Measurements from ENCODE around the gene PRDM13.
"Not testable (repeated sequence)": the region's sequence is repeated elsewhere in the genome, so short reads cannot be mapped to it uniquely, and the experiment has no call there.

PRDM13 gene

DNA sequence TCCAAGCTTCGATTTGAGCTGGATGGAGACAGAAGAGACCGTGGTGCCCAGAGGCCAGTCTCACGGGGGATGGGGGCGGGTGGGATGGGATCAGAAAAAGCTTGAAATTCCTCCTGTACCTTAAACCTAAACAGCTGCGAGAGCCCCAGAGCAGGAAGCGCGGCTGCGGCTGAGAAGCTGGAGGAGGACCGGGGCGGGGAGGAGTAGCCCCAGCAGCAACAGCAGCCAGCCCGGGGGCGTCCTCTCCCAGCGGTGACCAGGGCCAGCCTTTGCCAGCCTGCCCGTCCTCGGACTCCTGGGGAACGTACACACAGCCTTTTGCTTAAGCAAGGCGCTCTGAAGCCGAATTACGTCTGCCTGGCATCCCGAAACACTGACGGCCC is 17.4 kb upstream of the PRDM13 start:
- Histone ChIP-seq H3K27ac (ENCODE audit: low read length) (no peak overlapping the region), H3K9me3 (ENCODE audit: control insufficient read depth in 1 of 2, low read length in 2 of 2) (no peaks in the 10 kb centered on the region), H3K27me3 (ENCODE audit: low read depth, low read length) (peaks cover 52% of the 10 kb centered on the region), H3K4me3 (ENCODE audit: low read depth in 1 of 2, low read length in 2 of 2) (peak overlapping the region; percentile 60 to 77), H3K4me1 (ENCODE audit: control insufficient read depth in 1 of 2, insufficient read depth in 2 of 2, low read length in 2 of 2) (peaks cover 0 to 22% of the 10 kb centered on the region in 2 donors), H3K36me3 (ENCODE audit: control insufficient read depth in 1 of 2, insufficient read depth in 2 of 2, low read length in 2 of 2) (no peaks in the 10 kb centered on the region)

DNA sequence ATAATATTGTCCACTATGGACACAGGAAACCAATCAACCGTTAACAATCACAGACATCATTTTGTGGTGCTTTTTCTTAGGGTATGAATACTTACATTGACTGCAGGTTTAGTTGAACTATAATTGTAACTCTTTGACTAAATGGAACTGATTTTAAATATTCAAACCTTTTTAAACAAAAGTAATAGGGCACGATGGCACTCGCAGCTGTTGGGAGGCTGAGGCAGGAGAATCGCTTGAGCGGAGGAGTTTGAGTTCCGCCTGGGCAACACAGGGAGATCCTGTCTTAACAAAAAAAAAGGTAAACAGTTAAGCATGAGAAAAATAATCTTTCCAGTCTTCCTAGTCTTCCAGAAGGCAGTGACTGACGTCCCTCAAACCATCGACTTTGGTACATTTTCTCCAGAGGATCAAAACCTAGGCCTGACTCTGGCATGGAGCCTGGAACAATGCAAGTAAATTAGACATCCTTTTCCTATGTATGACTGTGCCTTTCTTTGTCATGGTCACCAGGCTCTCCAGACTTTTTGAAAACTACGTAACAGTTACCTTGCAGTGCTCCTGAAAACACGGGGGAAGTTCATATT is 16.6 kb upstream of the PRDM13 start:
- Histone ChIP-seq H3K36me3 (ENCODE audit: control insufficient read depth in 1 of 2, insufficient read depth in 2 of 2, low read length in 2 of 2) (no peaks in the 10 kb centered on the region), H3K9me3 (ENCODE audit: control insufficient read depth in 1 of 2, low read length in 2 of 2) (no peaks in the 10 kb centered on the region), H3K4me3 (ENCODE audit: low read depth in 1 of 2, low read length in 2 of 2) (no peak overlapping the region), H3K27ac (ENCODE audit: low read length) (no peak overlapping the region), H3K27me3 (ENCODE audit: low read depth, low read length) (peaks cover 54% of the 10 kb centered on the region), H3K4me1 (ENCODE audit: control insufficient read depth in 1 of 2, insufficient read depth in 2 of 2, low read length in 2 of 2) (peaks cover 0 to 22% of the 10 kb centered on the region in 2 donors)

- H3K4me3 ChIP-seq (ENCODE audit: low read depth in 1 of 2, low read length in 2 of 2), result peak overlapping the region in 1 of 2 donors; percentile 39
- H3K27me3 ChIP-seq (ENCODE audit: low read depth, low read length), result peaks cover 62% of the 10 kb centered on the region
- H3K36me3 ChIP-seq (ENCODE audit: control insufficient read depth in 1 of 2, insufficient read depth in 2 of 2, low read length in 2 of 2), result no peaks in the 10 kb centered on the region
- no peak overlapping the region for H3K27ac ChIP-seq (ENCODE audit: low read length)
- peaks cover 0 to 22% of the 10 kb centered on the region in 2 donors for H3K4me1 ChIP-seq (ENCODE audit: control insufficient read depth in 1 of 2, insufficient read depth in 2 of 2, low read length in 2 of 2)
- H3K9me3 ChIP-seq (ENCODE audit: control insufficient read depth in 1 of 2, low read length in 2 of 2), result peaks cover 3 to 5% of the 10 kb centered on the region in 2 donors
Observed at GRCh38 chr6:99590728-99591672, 15.6 kb upstream of the PRDM13 start.

DNA sequence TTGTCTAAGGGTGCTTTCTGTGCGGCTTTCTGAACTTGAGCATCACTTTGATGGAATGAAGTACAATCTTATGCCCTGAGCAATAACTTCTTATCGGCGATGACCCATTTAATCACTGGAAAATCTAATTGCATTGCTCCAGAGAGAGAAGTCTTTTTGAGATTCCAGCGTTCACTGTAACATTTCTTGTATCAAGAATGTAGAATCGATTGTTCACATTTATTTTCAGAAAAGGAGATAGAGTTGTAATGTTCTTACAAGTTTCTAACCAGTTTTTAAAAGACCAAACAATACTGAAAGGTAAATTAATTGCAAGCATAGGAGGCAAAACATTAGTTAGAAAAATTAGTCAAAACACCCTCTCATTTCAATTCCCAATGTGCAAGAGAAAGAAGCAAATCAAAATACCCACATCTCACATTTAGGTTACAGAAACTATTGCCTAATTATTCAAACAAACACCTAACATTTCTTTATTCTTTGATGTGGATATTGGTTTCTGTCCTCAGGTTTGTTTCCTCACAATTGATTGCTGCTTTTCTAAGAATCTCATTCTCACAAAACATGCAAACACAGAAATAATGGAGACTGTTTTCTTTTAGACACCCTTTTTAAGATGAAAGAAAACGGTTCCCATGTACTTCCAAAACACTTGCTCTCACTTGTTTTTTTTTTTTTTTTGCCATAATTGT is 14.8 kb upstream of the PRDM13 start:
- H3K4me3 ChIP-seq (ENCODE audit: low read depth in 1 of 2, low read length in 2 of 2), result no peak overlapping the region
- no peak overlapping the region for H3K27ac ChIP-seq (ENCODE audit: low read length)
- H3K4me1 ChIP-seq (ENCODE audit: control insufficient read depth in 1 of 2, insufficient read depth in 2 of 2, low read length in 2 of 2), result peaks cover 0 to 22% of the 10 kb centered on the region in 2 donors
- peaks cover 70% of the 10 kb centered on the region for H3K27me3 ChIP-seq (ENCODE audit: low read depth, low read length)
- H3K9me3 ChIP-seq (ENCODE audit: control insufficient read depth in 1 of 2, low read length in 2 of 2), result peaks cover 3 to 5% of the 10 kb centered on the region in 2 donors
- H3K36me3 ChIP-seq (ENCODE audit: control insufficient read depth in 1 of 2, insufficient read depth in 2 of 2, low read length in 2 of 2), result no peaks in the 10 kb centered on the region

- Histone ChIP-seq H3K9me3 (ENCODE audit: control insufficient read depth in 1 of 2, low read length in 2 of 2) (peaks cover 3 to 5% of the 10 kb centered on the region in 2 donors), H3K4me3 (ENCODE audit: low read depth in 1 of 2, low read length in 2 of 2) (no peak overlapping the region), H3K4me1 (ENCODE audit: control insufficient read depth in 1 of 2, insufficient read depth in 2 of 2, low read length in 2 of 2) (peaks cover 0 to 22% of the 10 kb centered on the region in 2 donors), H3K27ac (ENCODE audit: low read length) (no peak overlapping the region), H3K36me3 (ENCODE audit: control insufficient read depth in 1 of 2, insufficient read depth in 2 of 2, low read length in 2 of 2) (no peaks in the 10 kb centered on the region), H3K27me3 (ENCODE audit: low read depth, low read length) (peaks cover 73% of the 10 kb centered on the region)
Observed at GRCh38 chr6:99592900-99593299, 13.7 kb upstream of the PRDM13 start.

DNA sequence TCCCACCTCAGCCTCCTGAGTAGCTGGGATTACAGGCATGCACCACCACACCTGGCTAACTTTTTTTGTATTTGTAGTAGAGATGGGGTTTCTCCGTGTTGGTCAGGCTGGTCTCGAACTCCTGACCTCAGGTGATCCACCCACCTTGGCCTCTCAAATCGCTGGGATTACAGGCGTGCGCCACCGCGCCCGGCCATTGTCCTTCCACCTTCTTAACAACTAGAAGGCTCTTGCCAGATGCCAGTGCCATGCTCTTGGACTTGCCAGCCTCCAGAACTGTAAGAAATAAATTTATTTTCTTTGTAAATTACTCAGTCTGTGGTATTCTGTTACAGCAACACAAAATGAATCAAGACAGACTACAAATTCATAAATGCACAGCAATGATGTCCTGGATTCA is 11.9 kb upstream of the PRDM13 start:
- not testable (repeated sequence) for H3K4me3 ChIP-seq (ENCODE audit: low read depth in 1 of 2, low read length in 2 of 2); H3K36me3 ChIP-seq (ENCODE audit: control insufficient read depth in 1 of 2, insufficient read depth in 2 of 2, low read length in 2 of 2); H3K9me3 ChIP-seq (ENCODE audit: control insufficient read depth in 1 of 2, low read length in 2 of 2); H3K27ac ChIP-seq (ENCODE audit: low read length)
- H3K4me1 ChIP-seq (ENCODE audit: control insufficient read depth in 1 of 2, insufficient read depth in 2 of 2, low read length in 2 of 2), result peaks cover 0 to 10% of the 10 kb centered on the region in 2 donors
- peaks cover 67% of the 10 kb centered on the region for H3K27me3 ChIP-seq (ENCODE audit: low read depth, low read length)

GRCh38 chr6:99602520-99603420 is 3.9 kb upstream of the PRDM13 start:
- H3K27me3 ChIP-seq (ENCODE audit: low read depth, low read length), result peaks cover 67% of the 10 kb centered on the region
- H3K27ac ChIP-seq (ENCODE audit: low read length), result no peak overlapping the region
- peaks cover 10 to 39% of the 10 kb centered on the region in 2 donors for H3K4me1 ChIP-seq (ENCODE audit: control insufficient read depth in 1 of 2, insufficient read depth in 2 of 2, low read length in 2 of 2)
- no peaks in the 10 kb centered on the region for H3K9me3 ChIP-seq (ENCODE audit: control insufficient read depth in 1 of 2, low read length in 2 of 2)
- H3K36me3 ChIP-seq (ENCODE audit: control insufficient read depth in 1 of 2, insufficient read depth in 2 of 2, low read length in 2 of 2), result no peaks in the 10 kb centered on the region
- H3K4me3 ChIP-seq (ENCODE audit: low read depth in 1 of 2, low read length in 2 of 2), result peak overlapping the region; percentile 33 to 57

DNA sequence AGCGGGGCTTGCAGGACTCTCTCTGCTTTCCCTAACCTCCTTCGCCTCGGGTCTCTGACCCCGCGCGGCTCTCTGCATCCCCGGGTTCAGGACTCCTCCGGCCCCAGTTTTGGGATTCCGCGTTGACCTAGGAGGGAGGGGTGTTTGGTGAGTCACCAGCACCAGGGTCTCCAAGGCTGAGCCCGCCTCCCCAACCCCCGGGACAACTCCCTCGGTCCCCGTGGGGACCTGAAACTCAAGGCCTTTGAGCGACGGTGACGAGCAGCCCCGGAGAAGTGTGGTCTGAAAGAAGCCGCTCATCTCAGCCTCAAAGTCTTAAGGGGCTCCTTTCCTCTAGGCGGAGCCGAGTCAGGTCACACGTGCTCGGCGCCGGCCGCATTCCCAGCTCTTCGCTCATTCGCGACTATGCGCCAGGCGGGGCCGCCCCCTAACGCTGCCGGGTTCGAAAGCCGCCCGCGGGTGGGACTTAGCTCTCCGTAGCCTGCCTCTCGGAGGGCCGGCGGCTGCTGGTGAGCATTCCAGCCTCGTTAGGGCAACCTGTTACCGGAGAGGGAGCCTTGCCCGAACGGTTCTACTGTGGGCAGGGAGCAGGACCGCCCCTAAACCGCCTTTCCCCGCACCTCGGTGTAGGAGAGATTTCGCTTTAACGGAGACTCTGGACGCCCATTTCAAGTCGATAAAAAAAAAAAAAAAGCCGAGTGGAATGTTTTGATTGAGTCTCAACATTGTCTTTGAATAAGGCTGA is 3.0 kb upstream of the PRDM13 start:
- Histone ChIP-seq H3K4me1 (ENCODE audit: control insufficient read depth in 1 of 2, insufficient read depth in 2 of 2, low read length in 2 of 2) (peaks cover 10 to 46% of the 10 kb centered on the region in 2 donors), H3K27ac (ENCODE audit: low read length) (no peak overlapping the region), H3K4me3 (ENCODE audit: low read depth in 1 of 2, low read length in 2 of 2) (peak overlapping the region; percentile 34 to 57)

DNA sequence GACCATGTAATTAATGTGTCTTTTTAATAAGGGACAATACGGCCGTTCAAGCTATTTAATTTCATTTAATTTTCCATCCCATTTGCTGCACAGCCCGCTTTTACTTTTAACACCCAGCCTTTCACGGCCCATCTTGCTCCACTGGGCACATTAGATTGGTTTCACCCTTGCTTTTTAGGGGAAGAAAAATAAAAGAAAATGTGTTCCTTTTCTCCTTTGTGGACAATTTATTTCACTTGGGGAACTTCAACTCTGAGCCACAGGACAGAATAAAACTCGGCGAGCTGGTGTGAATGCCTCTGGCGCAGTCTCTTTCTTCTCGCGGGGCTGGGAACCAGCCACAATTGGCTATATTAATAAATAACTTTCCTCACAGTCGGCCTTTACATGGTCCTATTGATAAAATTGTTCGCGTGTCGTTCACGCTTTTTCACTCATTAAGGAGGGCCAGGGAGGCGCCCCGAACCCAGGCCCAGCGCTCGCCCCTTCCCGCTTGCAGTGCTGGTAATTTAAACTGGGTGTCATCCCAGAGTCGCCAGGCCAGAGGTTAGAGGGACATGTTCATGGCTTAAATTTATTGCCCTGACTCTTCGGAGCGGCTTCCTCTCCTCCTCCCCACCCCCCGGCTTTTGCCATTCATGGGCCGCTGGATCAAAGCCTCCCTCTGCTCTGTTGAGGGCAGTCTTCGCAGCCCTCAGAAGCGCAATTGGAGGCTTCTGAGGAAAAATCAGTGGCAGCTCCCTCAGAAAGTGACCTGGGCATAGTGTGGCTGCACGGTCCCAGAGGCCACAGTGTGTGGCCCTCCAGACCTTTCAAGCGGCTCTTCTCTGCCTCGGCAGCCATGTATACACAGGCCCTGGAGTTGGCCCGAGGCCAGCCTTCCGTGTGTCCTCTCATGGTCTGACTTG is 2.2 kb upstream of the PRDM13 start:
- H3K36me3 ChIP-seq (ENCODE audit: control insufficient read depth in 1 of 2, insufficient read depth in 2 of 2, low read length in 2 of 2), result no peaks in the 10 kb centered on the region
- peaks cover 76% of the 10 kb centered on the region for H3K27me3 ChIP-seq (ENCODE audit: low read depth, low read length)
- peaks cover 10 to 48% of the 10 kb centered on the region in 2 donors for H3K4me1 ChIP-seq (ENCODE audit: control insufficient read depth in 1 of 2, insufficient read depth in 2 of 2, low read length in 2 of 2)
- peak overlapping the region in 1 of 2 donors; percentile 34 for H3K4me3 ChIP-seq (ENCODE audit: low read depth in 1 of 2, low read length in 2 of 2)
- no peak overlapping the region for H3K27ac ChIP-seq (ENCODE audit: low read length)
- H3K9me3 ChIP-seq (ENCODE audit: control insufficient read depth in 1 of 2, low read length in 2 of 2), result no peaks in the 10 kb centered on the region

More for the DNA sequence above, 3.0 kb upstream of the PRDM13 start:
- peaks cover 76% of the 10 kb centered on the region for H3K27me3 ChIP-seq (ENCODE audit: low read depth, low read length)
- no peaks in the 10 kb centered on the region for H3K9me3 ChIP-seq (ENCODE audit: control insufficient read depth in 1 of 2, low read length in 2 of 2)
- no peaks in the 10 kb centered on the region for H3K36me3 ChIP-seq (ENCODE audit: control insufficient read depth in 1 of 2, insufficient read depth in 2 of 2, low read length in 2 of 2)
